Body of pancreas (tissue), 4 donors: Measurements from ENCODE around the gene MEGF10.

Source experiments
- POLR2A ChIP-seq, 3 donors: fragments of 450-650 bp; IDR thresholded peaks; one replicate each; pipeline ENCODE4 v1.6.1; 2016; ENCODE audit warnings: antibody characterized with exemption in 3 of 3, mild to moderate bottlenecking in 2 of 3
- TF ChIP-seq, protein P1 (sequence below), 7 experiments: fragments of 450-650 bp in 4 of 7; fragments of 200-600 bp in 3 of 7; sonication (generic) in 3 of 7; IDR thresholded peaks; one replicate each; pipeline ENCODE4 v1.5.1; 2016 to 2019; ENCODE audit warnings: antibody characterized with exemption in 7 of 7

DNA sequence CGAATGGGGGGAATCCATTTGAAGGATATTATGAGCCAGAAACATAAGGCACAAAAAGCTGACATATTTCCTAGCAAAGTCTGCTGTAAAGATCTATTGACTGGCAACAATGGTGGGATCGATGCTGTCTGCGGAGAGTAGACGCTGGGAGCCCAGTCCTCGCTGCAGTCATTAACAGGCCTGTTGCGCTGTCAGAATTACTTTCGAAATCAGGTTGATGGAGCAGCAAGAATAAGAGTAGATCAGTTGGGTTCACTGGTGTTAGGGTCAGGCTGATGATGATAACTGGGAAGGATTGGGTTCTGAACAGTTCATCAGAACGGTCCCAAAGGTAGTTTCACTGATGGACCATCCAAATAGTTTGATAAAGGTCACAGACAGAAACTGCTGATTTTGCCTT, 87.1 kb downstream of the MEGF10 start:
- no peak for TF ChIP-seq POLR2A (IDR thresholded peaks at IDR 0.05)
- TF ChIP-seq, protein P1, sequence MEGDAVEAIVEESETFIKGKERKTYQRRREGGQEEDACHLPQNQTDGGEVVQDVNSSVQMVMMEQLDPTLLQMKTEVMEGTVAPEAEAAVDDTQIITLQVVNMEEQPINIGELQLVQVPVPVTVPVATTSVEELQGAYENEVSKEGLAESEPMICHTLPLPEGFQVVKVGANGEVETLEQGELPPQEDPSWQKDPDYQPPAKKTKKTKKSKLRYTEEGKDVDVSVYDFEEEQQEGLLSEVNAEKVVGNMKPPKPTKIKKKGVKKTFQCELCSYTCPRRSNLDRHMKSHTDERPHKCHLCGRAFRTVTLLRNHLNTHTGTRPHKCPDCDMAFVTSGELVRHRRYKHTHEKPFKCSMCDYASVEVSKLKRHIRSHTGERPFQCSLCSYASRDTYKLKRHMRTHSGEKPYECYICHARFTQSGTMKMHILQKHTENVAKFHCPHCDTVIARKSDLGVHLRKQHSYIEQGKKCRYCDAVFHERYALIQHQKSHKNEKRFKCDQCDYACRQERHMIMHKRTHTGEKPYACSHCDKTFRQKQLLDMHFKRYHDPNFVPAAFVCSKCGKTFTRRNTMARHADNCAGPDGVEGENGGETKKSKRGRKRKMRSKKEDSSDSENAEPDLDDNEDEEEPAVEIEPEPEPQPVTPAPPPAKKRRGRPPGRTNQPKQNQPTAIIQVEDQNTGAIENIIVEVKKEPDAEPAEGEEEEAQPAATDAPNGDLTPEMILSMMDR (IDR thresholded peaks at IDR 0.05), result no peak
